Fibroblast of the aortic adventitia (primary cell): ENCODE measurements around the gene SOX3. TPM values are rescaled to one million over a fixed set of nuclear protein-coding genes. Genes with fewer than 3 reads are reported as not detected.

Source experiments
- DNase-seq: peaks from one replicate; pipeline ENCODE4 v3.0.0-alpha.2; 2010; ENCODE audit warnings: low read depth
- H3K4me3 ChIP-seq: 2 replicates; pipeline ENCODE4 v1.5.1; 2011; ENCODE audit warnings: low read depth, mild to moderate bottlenecking, control low read depth, low read length, moderate library complexity
- CTCF ChIP-seq: IDR thresholded peaks from 2 replicates; pipeline ENCODE4 v1.5.1; 2011; ENCODE audit warnings: mild to moderate bottlenecking, low read length, control low read depth, inconsistent platforms; ENCODE audit not compliant: insufficient read depth
- total RNA-seq: library from RNA; depleted of rRNA; stranded (reverse); fragments of >200 nt; gene quantifications from 2 replicates; pipeline ENCODE4 v1.2.3, GENCODE V29; 2012; ENCODE audit warnings: low replicate concordance

Gene SOX3
- total RNA-seq, 1 donor: not detected

- H3K4me3 ChIP-seq: no peak overlapping the region
- no peak for TF ChIP-seq CTCF
- DNase-seq: no peak
Observed at GRCh38 chrX:140514554-140514953, 9.7 kb upstream of the SOX3 start.

- no peak for TF ChIP-seq CTCF
- no peak overlapping the region for H3K4me3 ChIP-seq
- no peak for DNase-seq
Observed at GRCh38 chrX:140510895-140511295, 6.0 kb upstream of the SOX3 start.

- no peak for DNase-seq
- no peak overlapping the region for H3K4me3 ChIP-seq
- no peak for TF ChIP-seq CTCF
Observed at GRCh38 chrX:140510306-140510676, 5.4 kb upstream of the SOX3 start.

GRCh38 chrX:140509468-140510305 is 4.8 kb upstream of the SOX3 start:
- no peak for TF ChIP-seq CTCF
- no peak overlapping the region for H3K4me3 ChIP-seq
- DNase-seq: no peak

- TF ChIP-seq CTCF: no peak
- DNase-seq: no peak
- H3K4me3 ChIP-seq: no peak overlapping the region
Observed at GRCh38 chrX:140508958-140509357, 4.1 kb upstream of the SOX3 start.

GRCh38 chrX:140507982-140508305 is 3.1 kb upstream of the SOX3 start:
- no peak for TF ChIP-seq CTCF
- no peak overlapping the region for H3K4me3 ChIP-seq
- DNase-seq: no peak

GRCh38 chrX:140507223-140507981 is 2.5 kb upstream of the SOX3 start:
- no peak for TF ChIP-seq CTCF
- H3K4me3 ChIP-seq: no peak overlapping the region
- no peak for DNase-seq
